IMR-90 (cell line): Measurements from ENCODE around the gene PKNOX1. TPM values are rescaled to one million over a fixed set of nuclear protein-coding genes. Genes with fewer than 3 reads are reported as not detected.

Experiments
- ATAC-seq: fragments of 200-7000 bp; cut with Tn5 transposase; 2 replicates; pipeline ENCODE4 v1.9.1; 2020; ENCODE audit warnings: low read depth, mild to moderate bottlenecking, moderate library complexity
- BruUV-seq: library from RNA; stranded (reverse); fragments of 400-500 nt; replicated peaks from 2 replicates; lab custom pipeline; 2021; lab: Mats Ljungman, UMichigan
- CTCF ChIA-PET: fragments of 300-600 bp; formaldehyde crosslinking; extraction: SDS; loops from one replicate; lab custom pipeline; 2021; ENCODE audit warnings: antibody characterized with exemption; lab: Yijun Ruan, JAX
- POLR2A ChIA-PET: fragments of 300-600 bp; sonication (Branson Sonifier 250); formaldehyde crosslinking; loops from one replicate; lab custom pipeline; 2022; ENCODE audit warnings: antibody characterized with exemption; ENCODE audit not compliant: unreplicated experiment; lab: Charles Lee
- DNase-seq: peaks from one replicate; pipeline ENCODE4 v3.0.0; 2013
- H2AFZ ChIP-seq: replicated peaks from 2 replicates; pipeline ENCODE3; 2013; ENCODE audit warnings: low read length, mild to moderate bottlenecking; ENCODE audit not compliant: poor library complexity
- H2AK5ac ChIP-seq: 2 replicates; pipeline ENCODE4 v1.6.1; 2013; ENCODE audit warnings: low read depth, low read length, inconsistent platforms
- H2AK9ac ChIP-seq: replicated peaks from 2 replicates; pipeline ENCODE3; 2013; ENCODE audit warnings: mild to moderate bottlenecking, low read depth, low read length, moderate library complexity; ENCODE audit not compliant: poor library complexity
- H2BK120ac ChIP-seq: 2 replicates; pipeline ENCODE4 v1.6.1; 2013; ENCODE audit warnings: low read depth, low read length, inconsistent platforms
- H2BK15ac ChIP-seq: 3 replicates; pipeline ENCODE4 v1.6.1; 2013; ENCODE audit warnings: low read depth, low read length, inconsistent platforms
- H2BK20ac ChIP-seq: 2 replicates; pipeline ENCODE4 v1.6.1; 2013; ENCODE audit warnings: low read depth, mild to moderate bottlenecking, inconsistent platforms, low read length, moderate library complexity
- H2BK5ac ChIP-seq: 2 replicates; pipeline ENCODE4 v1.6.1; 2013; ENCODE audit warnings: mild to moderate bottlenecking, low read depth, low read length, inconsistent platforms; ENCODE audit not compliant: poor library complexity, severe bottlenecking
- H3K14ac ChIP-seq: replicated peaks from 2 replicates; pipeline ENCODE4 v1.6.1; 2013; ENCODE audit warnings: low read depth, low read length, inconsistent platforms
- H3K18ac ChIP-seq: 2 replicates; pipeline ENCODE4 v1.6.1; 2013; ENCODE audit warnings: low read depth, low read length, control low read depth
- H3K23ac ChIP-seq: 2 replicates; pipeline ENCODE4 v1.6.1; 2013; ENCODE audit warnings: low read depth, low read length, inconsistent platforms
- H3K27ac ChIP-seq: 2 replicates; pipeline ENCODE4 v1.5.1; 2013; ENCODE audit warnings: mild to moderate bottlenecking, control low read depth, low read length; ENCODE audit not compliant: insufficient read depth
- H3K27me3 ChIP-seq: 2 replicates; pipeline ENCODE4 v1.6.1; 2013; ENCODE audit warnings: low read length; ENCODE audit not compliant: control insufficient read depth, insufficient read depth
- H3K36me3 ChIP-seq: 2 replicates; pipeline ENCODE4 v1.6.1; 2013; ENCODE audit warnings: low read length, mixed read lengths; ENCODE audit not compliant: control insufficient read depth, insufficient read depth
- H3K4ac ChIP-seq: 2 replicates; pipeline ENCODE4 v1.6.1; 2013; ENCODE audit warnings: low read depth, low read length, inconsistent platforms
- H3K4me1 ChIP-seq: 2 replicates; pipeline ENCODE4 v1.6.1; 2013; ENCODE audit warnings: low read length, mixed read lengths; ENCODE audit not compliant: control insufficient read depth, insufficient read depth
- H3K4me2 ChIP-seq: 2 replicates; pipeline ENCODE4 v1.6.1; 2013; ENCODE audit warnings: low read depth, mild to moderate bottlenecking, control low read depth, low read length, moderate library complexity
- H3K4me3 ChIP-seq: 2 replicates; pipeline ENCODE4 v1.5.1; 2013; ENCODE audit warnings: low read depth, mild to moderate bottlenecking, control low read depth, low read length, moderate library complexity; ENCODE audit not compliant: insufficient read depth
- H3K56ac ChIP-seq: 2 replicates; pipeline ENCODE4 v1.6.1; 2013; ENCODE audit warnings: low read length, inconsistent platforms; ENCODE audit not compliant: insufficient read depth; ENCODE audit errors: extremely low read depth
- H3K79me1 ChIP-seq, 2 experiments: 2 replicates each; pipeline ENCODE4 v1.6.1; 2013; ENCODE audit warnings: low read length in 2 of 2, inconsistent platforms in 1 of 2, low read depth in 1 of 2
- H3K9ac ChIP-seq: 2 replicates; pipeline ENCODE4 v1.6.1; 2013; ENCODE audit warnings: low read depth, low read length, control low read depth
- H3K9me1 ChIP-seq: 2 replicates; pipeline ENCODE4 v1.6.1; 2013; ENCODE audit warnings: low read length, inconsistent platforms; ENCODE audit not compliant: insufficient read depth
- H3K9me3 ChIP-seq: 2 replicates; pipeline ENCODE4 v1.6.1; 2013; ENCODE audit warnings: low read length; ENCODE audit not compliant: control insufficient read depth, insufficient read depth
- H4K20me1 ChIP-seq: 2 replicates; pipeline ENCODE4 v1.6.1; 2013; ENCODE audit warnings: low read length, inconsistent platforms; ENCODE audit not compliant: insufficient read depth
- H4K5ac ChIP-seq: 2 replicates; pipeline ENCODE4 v1.6.1; 2013; ENCODE audit warnings: mild to moderate bottlenecking, low read depth, low read length, control low read depth
- H4K8ac ChIP-seq, 2 experiments: 2 replicates each; pipeline ENCODE4 v1.6.1; 2013; ENCODE audit warnings: low read depth in 2 of 2, low read length in 2 of 2, control low read depth in 1 of 2, inconsistent platforms in 1 of 2
- H4K91ac ChIP-seq: 2 replicates; pipeline ENCODE4 v1.6.1; 2013; ENCODE audit warnings: low read depth, low read length, inconsistent platforms; ENCODE audit not compliant: insufficient read depth
- BHLHE40 ChIP-seq: fragments of 150-350 bp; IDR thresholded peaks from 2 replicates; pipeline ENCODE4 v1.6.1; 2016; ENCODE audit warnings: mild to moderate bottlenecking, low read depth, low read length
- CEBPB ChIP-seq: IDR thresholded peaks from 2 replicates; pipeline ENCODE4 v1.6.1; 2012; ENCODE audit warnings: low read depth, low read length, improper control_type of control experiment
- CHD1 ChIP-seq: IDR thresholded peaks from 2 replicates; pipeline ENCODE4 v1.6.1; 2012; ENCODE audit warnings: low read depth, low read length, improper control_type of control experiment
- FOS ChIP-seq: fragments of 150-350 bp; IDR thresholded peaks from 2 replicates; pipeline ENCODE4 v1.6.1; 2016; ENCODE audit warnings: low read depth, low read length
- MAZ ChIP-seq: IDR thresholded peaks from 2 replicates; pipeline ENCODE4 v1.6.1; 2012; ENCODE audit warnings: low read depth, mild to moderate bottlenecking, low read length, improper control_type of control experiment, moderate library complexity, borderline replicate concordance
- MXI1 ChIP-seq: IDR thresholded peaks from 2 replicates; pipeline ENCODE4 v1.6.1; 2012; ENCODE audit warnings: low read depth, mild to moderate bottlenecking, low read length, moderate library complexity, borderline replicate concordance
- POLR2A ChIP-seq: IDR thresholded peaks from 2 replicates; pipeline ENCODE4 v1.6.1; 2012; ENCODE audit warnings: mild to moderate bottlenecking, low read depth, low read length
- RAD21 ChIP-seq: IDR thresholded peaks from 2 replicates; pipeline ENCODE4 v1.6.1; 2012; ENCODE audit warnings: low read length, improper control_type of control experiment
- RCOR1 ChIP-seq: IDR thresholded peaks from 2 replicates; pipeline ENCODE4 v1.6.1; 2012; ENCODE audit warnings: mild to moderate bottlenecking, low read length, improper control_type of control experiment; ENCODE audit not compliant: insufficient replicate concordance
- SMC3 ChIP-seq: fragments of 150-350 bp; IDR thresholded peaks from 2 replicates; pipeline ENCODE4 v1.6.1; 2016; ENCODE audit warnings: low read depth, mild to moderate bottlenecking, antibody characterized with exemption, low read length, moderate library complexity
- WGBS, 2 experiments: methylation state at CpG; one replicate each; pipeline versions ENCODE4 v1.1.5 to v1.1.7; 2013; ENCODE audit warnings: missing lambda C conversion rate in 2 of 2; ENCODE audit not compliant: insufficient read length in 1 of 2; ENCODE audit errors: extremely low coverage in 2 of 2; 5-methylcytosine and 5-hydroxymethylcytosine counted together
- dilution Hi-C: fragments of 300-500 bp; cut with HindIII; formaldehyde crosslinking; loops from one replicate; pipeline ENCODE4 v1.14.3; 2018; ENCODE audit warnings: low sequenced_read_pairs; ENCODE audit not compliant: unreplicated experiment
- in situ Hi-C: fragments of 300-500 bp; cut with MboI; formaldehyde crosslinking; loops from 3 replicates; pipeline ENCODE4 v1.14.3; 2019; ENCODE audit warnings: low sequenced_read_pairs, inconsistent platforms, mixed read lengths
- intact Hi-C: fragments of 100-400 bp; cut with micrococcal nuclease; formaldehyde crosslinking; loops from 2 replicates; pipeline ENCODE4 v1.10.0; 2022
- polyA plus RNA-seq, 3 experiments: library from polyadenylated mRNA; depleted of rRNA; stranded (reverse); fragments of >200 nt; gene quantifications; 2 replicates each; pipeline ENCODE4 v1.2.3, GENCODE V29; 2012; ENCODE audit warnings: low replicate concordance in 1 of 3
- total RNA-seq: library from RNA; depleted of rRNA; stranded (reverse); fragments of >200 nt; gene quantifications from 2 replicates; pipeline ENCODE4 v1.2.3, GENCODE V29; 2012
- TF ChIP-seq, protein P1 (sequence below): conservative IDR thresholded peaks from 2 replicates; pipeline ENCODE4 v1.5.1; 2012; ENCODE audit warnings: mild to moderate bottlenecking, low read depth, low read length, improper control_type of control experiment
- TF ChIP-seq, protein P2 (sequence below): fragments of 150-350 bp; IDR thresholded peaks from 2 replicates; pipeline ENCODE4 v1.6.1; 2016; ENCODE audit warnings: low read depth, mild to moderate bottlenecking, low read length, moderate library complexity, borderline replicate concordance

Gene PKNOX1
- total and polyA plus RNA-seq, 2 of the 4 experiments (the other 2 are of a cell fraction) = 35.0 to 61.0 TPM

DNA sequence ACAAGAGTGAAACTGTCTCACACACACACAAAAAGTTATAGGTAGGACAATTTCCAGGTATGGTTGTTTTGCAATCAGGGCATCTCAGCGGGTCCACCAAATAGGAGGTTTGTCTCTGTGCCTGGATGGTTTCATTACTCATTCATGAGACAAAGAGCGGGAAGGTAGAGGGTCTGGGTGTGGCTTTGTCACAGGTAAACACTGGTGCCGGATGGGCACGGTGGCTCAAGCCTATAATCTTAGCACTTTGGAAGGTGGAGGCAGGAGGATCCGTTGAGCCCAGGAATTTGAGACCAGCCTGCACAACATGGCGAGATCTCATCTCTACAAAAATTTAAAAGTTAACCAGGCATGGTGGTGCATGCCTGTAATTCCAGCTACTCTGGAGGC lies 32.7 kb upstream of the PKNOX1 start:
- TF ChIP-seq CHD1 = no peak
- TF ChIP-seq SMC3 = no peak
- no peak for TF ChIP-seq RCOR1
- TF ChIP-seq POLR2A = no peak
- no peak for TF ChIP-seq MAZ
- TF ChIP-seq CEBPB = no peak
- no peak for TF ChIP-seq FOS
- TF ChIP-seq RAD21 = no peak
- TF ChIP-seq, protein P1, sequence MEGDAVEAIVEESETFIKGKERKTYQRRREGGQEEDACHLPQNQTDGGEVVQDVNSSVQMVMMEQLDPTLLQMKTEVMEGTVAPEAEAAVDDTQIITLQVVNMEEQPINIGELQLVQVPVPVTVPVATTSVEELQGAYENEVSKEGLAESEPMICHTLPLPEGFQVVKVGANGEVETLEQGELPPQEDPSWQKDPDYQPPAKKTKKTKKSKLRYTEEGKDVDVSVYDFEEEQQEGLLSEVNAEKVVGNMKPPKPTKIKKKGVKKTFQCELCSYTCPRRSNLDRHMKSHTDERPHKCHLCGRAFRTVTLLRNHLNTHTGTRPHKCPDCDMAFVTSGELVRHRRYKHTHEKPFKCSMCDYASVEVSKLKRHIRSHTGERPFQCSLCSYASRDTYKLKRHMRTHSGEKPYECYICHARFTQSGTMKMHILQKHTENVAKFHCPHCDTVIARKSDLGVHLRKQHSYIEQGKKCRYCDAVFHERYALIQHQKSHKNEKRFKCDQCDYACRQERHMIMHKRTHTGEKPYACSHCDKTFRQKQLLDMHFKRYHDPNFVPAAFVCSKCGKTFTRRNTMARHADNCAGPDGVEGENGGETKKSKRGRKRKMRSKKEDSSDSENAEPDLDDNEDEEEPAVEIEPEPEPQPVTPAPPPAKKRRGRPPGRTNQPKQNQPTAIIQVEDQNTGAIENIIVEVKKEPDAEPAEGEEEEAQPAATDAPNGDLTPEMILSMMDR = no peak
- TF ChIP-seq, protein P2, sequence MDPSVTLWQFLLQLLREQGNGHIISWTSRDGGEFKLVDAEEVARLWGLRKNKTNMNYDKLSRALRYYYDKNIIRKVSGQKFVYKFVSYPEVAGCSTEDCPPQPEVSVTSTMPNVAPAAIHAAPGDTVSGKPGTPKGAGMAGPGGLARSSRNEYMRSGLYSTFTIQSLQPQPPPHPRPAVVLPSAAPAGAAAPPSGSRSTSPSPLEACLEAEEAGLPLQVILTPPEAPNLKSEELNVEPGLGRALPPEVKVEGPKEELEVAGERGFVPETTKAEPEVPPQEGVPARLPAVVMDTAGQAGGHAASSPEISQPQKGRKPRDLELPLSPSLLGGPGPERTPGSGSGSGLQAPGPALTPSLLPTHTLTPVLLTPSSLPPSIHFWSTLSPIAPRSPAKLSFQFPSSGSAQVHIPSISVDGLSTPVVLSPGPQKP = no peak
- no peak for TF ChIP-seq BHLHE40
- TF ChIP-seq MXI1 = no peak
- Histone ChIP-seq H2BK120ac (no peak overlapping the region), H4K8ac (no peak overlapping the region), H3K14ac (no peak overlapping the region), H4K5ac (no peak overlapping the region), H3K4me1 (no peaks in the 10 kb centered on the region), H3K4me2 (no peak overlapping the region), H3K4ac (no peak overlapping the region), H3K4me3 (no peak overlapping the region), H3K27ac (no peak overlapping the region), H2BK20ac (no peak overlapping the region), H2AK5ac (no peak overlapping the region), H2BK5ac (no peak overlapping the region), H2AFZ (no peak overlapping the region), H3K27me3 (no peaks in the 10 kb centered on the region), H3K79me1 (no peaks in the 10 kb centered on the region), H3K18ac (no peak overlapping the region), H2BK15ac (no peak overlapping the region), H3K23ac (no peak overlapping the region), H3K9me1 (peaks cover 5% of the 10 kb centered on the region; the same call in 1 of the 2 replicates), H4K20me1 (no peaks in the 10 kb centered on the region), H3K36me3 (no peaks in the 10 kb centered on the region), H3K9me3 (no peaks in the 10 kb centered on the region), H3K9ac (no peak overlapping the region), H3K56ac (no peak overlapping the region), H4K91ac (no peak overlapping the region), H2AK9ac (no peak overlapping the region)
- ChIA-PET POLR2A (no interaction called here), CTCF (no interaction called here)
- no TSS peak for BruUV-seq
- DNase-seq = no peak
- 89% methylated on average over 3 of the region's 6 CpGs; no CpG with 5 or more reads in 1 of the 2 experiments for WGBS, 2 experiments
- dilution Hi-C loops (no loop called here), in situ Hi-C loops (no loop called here), intact Hi-C loops (no loop called here)
- no peak for ATAC-seq
